ENCODE measurements around the gene AMFR. TPM values are rescaled to one million over a fixed set of nuclear protein-coding genes. Genes with fewer than 3 reads are reported as not detected.

Gene AMFR
- total RNA-seq, 1 experiment from 2014 or later = 66.3 TPM

DNA sequence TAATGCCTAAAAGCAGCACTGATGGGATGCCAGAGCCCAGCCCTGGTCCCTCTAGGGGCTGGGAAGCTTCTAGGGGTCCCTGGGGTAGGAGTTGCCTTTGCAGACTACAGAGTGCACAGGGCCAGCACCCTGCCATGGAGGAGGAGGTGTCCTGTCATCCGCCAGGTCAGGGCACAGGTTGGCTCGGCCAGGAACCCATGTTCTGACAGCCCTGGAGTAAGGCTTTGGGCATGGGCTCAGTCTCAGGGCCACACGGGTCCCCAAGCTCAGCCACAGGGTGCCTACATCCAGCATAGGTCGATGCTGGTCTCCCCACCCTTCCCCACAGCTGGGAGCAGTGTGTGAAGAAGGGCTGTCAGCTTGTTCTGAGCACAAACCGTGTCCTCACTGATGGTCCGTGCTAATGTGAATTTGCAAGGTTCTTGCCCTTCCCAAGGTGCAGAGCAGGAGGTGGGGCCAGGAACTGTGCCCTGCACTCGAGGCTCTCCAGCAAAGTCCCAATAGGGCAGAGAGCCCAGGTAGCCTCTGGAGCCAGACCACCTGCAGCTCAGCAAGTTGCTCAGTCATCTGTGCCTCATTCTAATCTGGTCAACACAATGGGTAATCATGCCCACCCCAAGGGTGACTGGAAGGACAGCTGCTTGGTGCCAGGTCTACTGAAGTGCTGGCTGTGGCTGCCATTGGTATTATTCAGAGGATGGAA lies 72.8 kb downstream of the AMFR start:
- POLR2A ChIA-PET = no interaction called here
- Histone ChIP-seq H3K9ac (ENCODE audit: low read length) (no peak overlapping the region), H3K9me2 (ENCODE audit: insufficient read depth) (no peaks in the 10 kb centered on the region), H3K79me2 (ENCODE audit: insufficient read depth, low read length) (no peaks in the 10 kb centered on the region), H4K20me1 (ENCODE audit: insufficient read depth) (no peaks in the 10 kb centered on the region), H3K4me1 (ENCODE audit: control insufficient read depth in 1 of 2, insufficient read depth in 2 of 2, low read length in 2 of 2) (peaks cover 13 to 16% of the 10 kb centered on the region in 2 experiments; a peak in 3 of 4 replicates), H2AFZ (ENCODE audit: low read depth, low read length, poor library complexity, severe bottlenecking) (no peak overlapping the region), H3K9me3 (ENCODE audit: control insufficient read depth in 1 of 2, insufficient read depth in 1 of 2, low read depth in 1 of 2, low read length in 2 of 2) (no peaks in the 10 kb centered on the region), H3K27ac (ENCODE audit: low read depth, low read length) (no peak overlapping the region), H3K4me2 (ENCODE audit: low read length) (no peak overlapping the region), H3K4me3 (replicated peaks in 1 of 2; ENCODE audit: low read depth in 1 of 2, low read length in 2 of 2) (no peak overlapping the region), H3K27me3 (ENCODE audit: insufficient read depth, low read length) (no peaks in the 10 kb centered on the region), H3K36me3 (ENCODE audit: control insufficient read depth in 1 of 2, insufficient read depth in 2 of 2, low read length in 2 of 2) (no peaks in the 10 kb centered on the region)
- RAD21 ChIA-PET (ENCODE audit: low non-redundant PET in 1 of 2, low total read pairs in 2 of 2, uncharacterized antibody in 2 of 2, unreplicated experiment in 2 of 2) = no interaction called here
- CTCF ChIA-PET = no interaction called here
- TF ChIP-seq POLR2A (IDR thresholded peaks at IDR 0.05; ENCODE audit: borderline replicate concordance, extremely low read depth, insufficient read depth, insufficient read length) = no peak
- TF ChIP-seq YY1 (IDR thresholded peaks at IDR 0.05; ENCODE audit: extremely low read depth, insufficient replicate concordance, low read depth, low read length) = no peak
- TF ChIP-seq RAD21 (IDR thresholded peaks at IDR 0.05; ENCODE audit: low read depth) = no peak
- TF ChIP-seq CTCF (IDR thresholded peaks at IDR 0.05 in 2 of 3, conservative IDR thresholded peaks at IDR 0.05 in 1 of 3; ENCODE audit: borderline replicate concordance in 1 of 3, insufficient read depth in 1 of 3, low read depth in 2 of 3, low read length in 2 of 3) = no peak
- TF ChIP-seq CEBPB (IDR thresholded peaks at IDR 0.05; ENCODE audit: low read depth) = no peak
- TF ChIP-seq EGR1 (IDR thresholded peaks at IDR 0.05; ENCODE audit: low read depth) = no peak
- TF ChIP-seq SRF (IDR thresholded peaks at IDR 0.05; ENCODE audit: low read depth) = no peak
- no peak for TF ChIP-seq SP1 (IDR thresholded peaks at IDR 0.05; ENCODE audit: low read depth)
- TF ChIP-seq, protein P1, sequence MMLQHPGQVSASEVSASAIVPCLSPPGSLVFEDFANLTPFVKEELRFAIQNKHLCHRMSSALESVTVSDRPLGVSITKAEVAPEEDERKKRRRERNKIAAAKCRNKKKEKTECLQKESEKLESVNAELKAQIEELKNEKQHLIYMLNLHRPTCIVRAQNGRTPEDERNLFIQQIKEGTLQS (IDR thresholded peaks at IDR 0.05) = no peak
- TF ChIP-seq JUND (IDR thresholded peaks at IDR 0.05) = no peak
- TF ChIP-seq TCF7L2 (IDR thresholded peaks at IDR 0.05; ENCODE audit: borderline replicate concordance, extremely low read depth, insufficient read depth, insufficient read length) = no peak
- no peak for TF ChIP-seq POLR2AphosphoS5 (IDR thresholded peaks at IDR 0.05; ENCODE audit: low read depth, low read length)
- TF ChIP-seq ZFX (IDR thresholded peaks at IDR 0.05) = no peak
- ATAC-seq = no peak
- no TSS peak for BruUV-seq (replicated peaks)
- DNase-seq (ENCODE audit: low read depth, low spot score) = no peak
- intact Hi-C loops (cut with micrococcal nuclease) = no loop called here

All from HCT116 (cell line).